Measurements from ENCODE around the gene ZFYVE1.

Gene ZFYVE1

DNA sequence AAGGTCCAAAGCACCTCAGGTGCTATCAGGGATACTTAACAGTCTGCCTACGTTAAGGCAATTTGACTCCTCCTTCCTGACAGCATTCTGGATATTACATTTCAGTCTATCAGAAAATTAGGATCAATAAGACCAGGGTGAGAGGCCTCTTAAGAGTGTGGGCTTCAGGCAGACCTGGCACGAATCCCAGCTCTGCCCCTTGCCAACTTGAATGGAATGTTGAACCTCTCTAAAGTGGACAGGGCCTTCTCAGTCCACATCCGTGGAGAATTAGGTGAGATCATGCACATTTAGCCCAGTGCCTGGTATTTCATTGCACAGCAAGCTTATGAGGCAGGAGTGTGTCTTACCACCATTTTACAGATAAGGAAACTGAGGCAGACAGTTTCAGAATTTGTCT, 74.7 kb downstream of the ZFYVE1 start:
- no peak for DNase-seq

- no peak for DNase-seq
Measured at GRCh38 chr14:72948481-72949138, 78.3 kb downstream of the ZFYVE1 start.

GRCh38 chr14:72947366-72948160, 79.3 kb downstream of the ZFYVE1 start:
- no peak for DNase-seq

GRCh38 chr14:72946491-72946890, 80.4 kb downstream of the ZFYVE1 start:
- no peak for DNase-seq

DNA sequence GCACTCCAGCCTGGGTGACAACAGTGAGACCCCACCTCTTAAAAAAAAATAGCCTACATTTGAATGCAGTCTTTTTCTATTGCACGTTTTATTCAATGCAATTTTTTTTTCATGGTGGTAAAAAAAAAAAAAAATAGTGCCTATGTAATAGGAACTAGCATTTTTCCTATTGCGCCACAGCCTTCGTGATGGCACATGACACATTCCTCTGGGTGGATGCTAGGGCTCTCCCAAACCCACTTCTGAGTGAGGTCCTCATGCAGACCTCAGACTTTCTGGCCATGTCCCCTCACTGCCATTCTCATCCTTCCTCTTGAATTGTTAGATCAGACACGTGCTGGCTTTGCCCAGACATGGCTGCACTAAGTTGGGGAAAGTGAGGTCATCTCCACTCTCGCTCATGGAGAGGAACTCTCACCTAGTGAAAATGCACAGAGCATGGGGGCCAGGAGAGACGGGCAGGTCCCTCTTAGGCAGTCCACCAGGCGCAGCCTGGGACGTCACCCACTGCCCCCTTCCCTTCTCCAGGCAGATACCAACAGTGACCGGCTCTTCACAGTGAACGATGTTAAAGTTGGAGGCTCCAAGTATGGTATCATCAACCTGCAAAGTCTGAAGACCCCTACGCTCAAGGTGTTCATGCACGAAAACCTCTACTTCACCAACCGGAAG, 81.4 kb downstream of the ZFYVE1 start:
- no peak for DNase-seq

GRCh38 chr14:72943876-72944430, 83.0 kb downstream of the ZFYVE1 start:
- DNase-seq, result no peak

GRCh38 chr14:72942934-72943333, 84.0 kb downstream of the ZFYVE1 start:
- peak; percentile 36 for DNase-seq

DNA sequence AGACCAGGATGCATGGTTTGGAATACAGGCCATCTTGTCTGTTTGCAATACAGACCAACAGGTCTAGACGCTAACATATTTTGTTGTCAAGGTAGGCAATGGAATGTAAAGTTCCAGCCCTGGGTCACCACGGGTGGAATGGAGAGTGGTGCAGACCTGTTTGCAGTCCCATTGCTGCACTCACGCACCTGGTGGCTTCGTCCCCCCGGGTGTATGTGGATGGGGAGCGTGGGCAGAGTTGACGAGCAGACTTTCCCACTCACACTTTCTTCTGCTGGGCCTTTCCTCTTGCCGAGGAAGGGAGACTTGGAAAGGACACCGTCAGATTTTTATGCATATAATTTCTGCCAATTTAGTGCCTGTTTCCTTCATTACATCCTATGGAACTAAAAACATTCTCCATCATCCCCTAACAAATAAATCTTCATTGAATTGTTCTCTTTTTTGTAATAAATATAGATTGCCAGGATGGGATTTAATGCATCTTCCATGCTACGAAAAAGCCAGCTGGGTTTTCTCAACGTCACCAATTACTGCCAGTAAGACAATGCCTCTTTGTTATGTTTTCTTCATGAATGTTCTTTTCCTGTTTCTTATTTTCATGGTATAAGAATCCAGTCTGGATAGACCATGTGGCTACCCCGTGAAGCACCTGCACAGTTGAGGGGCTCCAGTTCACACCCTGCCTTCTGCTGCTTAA, 85.5 kb downstream of the ZFYVE1 start:
- no peak for DNase-seq

DNA sequence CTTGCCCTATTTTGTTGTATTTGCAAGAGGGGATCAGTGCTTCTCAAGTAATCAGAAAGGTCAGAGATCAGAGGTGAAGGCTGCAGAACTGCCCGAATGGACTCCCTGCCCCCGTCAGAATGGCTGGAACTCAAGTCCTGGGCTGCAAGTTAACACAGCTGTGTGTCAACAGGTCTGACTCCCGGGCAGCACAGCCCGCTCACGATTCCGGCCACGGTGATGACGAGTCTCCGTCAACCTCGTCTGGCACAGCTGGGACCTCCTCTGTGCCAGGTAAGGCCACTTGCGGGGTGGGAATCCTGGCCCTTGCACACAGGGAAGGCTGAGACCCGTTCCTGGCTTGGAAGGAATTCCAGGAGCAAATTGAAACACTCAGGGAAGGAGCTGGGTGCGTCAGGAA, 87.3 kb downstream of the ZFYVE1 start:
- no peak for DNase-seq

- no peak for DNase-seq
Measured at GRCh38 chr14:72932893-72933292, 94.0 kb downstream of the ZFYVE1 start.

DNA sequence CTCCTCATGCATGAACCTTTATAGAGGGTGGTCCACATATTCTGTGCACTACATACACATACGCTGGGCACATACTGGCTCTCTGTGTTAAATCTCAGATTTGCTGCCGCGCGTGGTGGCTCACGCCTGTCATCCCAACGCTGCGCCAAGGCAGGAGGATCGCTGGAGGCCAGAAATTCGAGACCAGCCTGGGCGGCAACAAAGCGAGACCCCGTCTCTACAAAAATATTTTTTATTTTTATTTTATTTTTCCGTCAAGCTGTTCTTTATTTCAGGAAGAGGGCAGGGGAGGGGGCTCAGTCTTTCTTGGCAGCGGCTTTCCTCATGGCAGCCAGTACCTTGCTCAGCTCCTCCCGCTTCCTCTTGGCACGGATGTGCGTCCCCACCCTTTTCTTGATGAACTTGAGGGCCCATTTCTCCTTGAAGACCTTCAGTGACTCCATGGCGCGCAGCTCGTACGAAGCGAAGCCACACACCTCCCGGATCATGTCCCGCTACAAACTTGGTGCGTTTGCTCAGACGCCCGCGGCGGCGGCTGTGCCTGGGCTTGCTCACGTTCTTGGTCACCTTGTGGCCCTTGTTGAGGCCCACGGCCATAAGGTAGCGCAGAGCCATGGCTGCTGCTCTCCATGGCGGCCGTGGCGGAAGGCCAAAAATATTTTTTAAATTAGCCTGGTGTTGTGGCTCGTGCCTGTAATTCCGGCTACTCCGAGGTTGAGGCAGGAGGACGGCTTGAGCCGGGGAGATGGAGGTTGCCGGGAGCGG, 97.4 kb downstream of the ZFYVE1 start:
- no peak for DNase-seq

DNA sequence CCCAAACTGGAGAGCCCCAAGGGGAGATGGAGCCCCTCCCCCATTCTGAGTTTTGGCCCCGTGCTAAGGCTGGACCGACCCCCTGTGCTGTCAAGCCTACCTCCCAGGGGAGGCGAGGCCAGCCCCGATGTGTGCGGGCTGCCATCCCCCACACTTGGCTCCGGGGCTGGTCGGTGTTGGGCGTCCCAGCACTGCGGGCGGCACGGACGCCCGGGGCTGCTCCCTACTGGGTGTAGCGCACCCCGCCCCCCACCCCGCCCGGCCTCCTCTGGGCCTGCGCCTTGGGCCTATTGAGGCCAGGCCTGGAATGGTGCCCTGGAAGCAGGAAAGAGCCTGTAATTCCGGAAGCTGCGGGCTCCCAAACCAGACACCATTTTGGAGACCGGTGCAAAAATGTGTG, 98.0 kb downstream of the ZFYVE1 start:
- DNase-seq, result no peak

- DNase-seq, result peak; percentile 92
Measured at GRCh38 chr14:72926292-72927028, 100.4 kb downstream of the ZFYVE1 start, which contains the start of gene DCAF4. Gene DCAF4 (plus strand): TSS chr14:72926464. CDS start chr14:72937979, 11,515 bp downstream.

- DNase-seq, result no peak
Measured at GRCh38 chr14:72925815-72926291, 101.1 kb downstream of the ZFYVE1 start.

GRCh38 chr14:72925171-72925759, 101.6 kb downstream of the ZFYVE1 start:
- DNase-seq, result no peak

GRCh38 chr14:72924337-72924736, 102.6 kb downstream of the ZFYVE1 start:
- DNase-seq, result no peak

DNA sequence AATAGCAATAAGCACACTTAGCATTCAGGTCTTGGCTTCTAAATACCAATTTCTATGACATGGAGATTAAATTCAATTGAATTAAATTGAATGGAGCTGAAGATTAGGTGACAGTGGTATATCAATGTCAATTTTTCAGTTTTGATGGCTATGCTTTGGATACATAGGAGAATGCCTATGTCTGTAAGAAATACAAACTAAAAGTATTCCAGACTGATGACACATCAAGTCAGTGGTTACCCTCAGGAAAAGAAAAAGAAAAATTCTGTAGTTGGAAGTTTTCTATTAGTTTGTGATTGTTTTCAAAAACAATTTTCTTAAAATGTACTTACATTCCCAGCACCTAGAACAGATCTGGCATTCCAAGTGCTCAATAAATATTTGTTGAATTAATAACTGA, 105.5 kb downstream of the ZFYVE1 start:
- DNase-seq, result no peak

DNA sequence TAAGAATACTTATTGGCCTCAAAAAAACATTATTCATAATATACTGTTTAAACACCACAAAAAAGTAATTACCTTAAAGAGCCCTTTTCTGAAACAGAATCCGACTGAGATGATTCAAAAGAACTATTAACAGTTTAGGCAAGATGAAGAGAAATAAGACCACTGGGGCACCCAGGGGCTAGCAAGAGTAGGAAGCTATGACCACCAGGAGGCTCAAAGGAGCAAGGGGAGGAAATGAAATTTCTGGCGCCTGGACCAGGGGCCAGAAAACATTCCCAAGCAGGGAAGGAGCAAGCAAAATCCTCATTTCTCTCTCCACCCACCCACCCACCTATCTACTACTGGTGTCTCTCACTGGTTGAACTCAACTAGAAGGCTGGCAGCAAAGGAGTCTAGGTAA, 106.9 kb downstream of the ZFYVE1 start:
- no peak for DNase-seq

All from 8988T (cell line).